OCI-LY7 (cell line): ENCODE data around the gene THOC1. TPM values are rescaled to one million over a fixed set of nuclear protein-coding genes. Genes with fewer than 3 reads are reported as not detected.

ENCODE experiments used
- BruUV-seq: library from RNA; stranded (reverse); fragments of 400-500 nt; replicated peaks from 2 replicates; lab custom pipeline; 2021; lab: Mats Ljungman, UMichigan
- CTCF ChIA-PET: fragments of 300-600 bp; sonication (Branson Sonifier 250); formaldehyde crosslinking; loops from one replicate; lab custom pipeline; 2022; ENCODE audit warnings: antibody characterized with exemption; ENCODE audit not compliant: unreplicated experiment; lab: Charles Lee
- POLR2A ChIA-PET: fragments of 300-600 bp; sonication (Branson Sonifier 250); formaldehyde crosslinking; loops from one replicate; lab custom pipeline; 2022; ENCODE audit warnings: antibody characterized with exemption; lab: Charles Lee
- DNase-seq: peaks from one replicate; pipeline ENCODE4 v3.0.0-alpha.2; 2015; ENCODE audit warnings: low spot score
- H2AFZ ChIP-seq: fragments of 200-600 bp; sonication (generic), shearing (Covaris generic); 2 replicates; pipeline ENCODE4 v1.6.1; 2014; ENCODE audit warnings: mild to moderate bottlenecking, antibody characterized with exemption, low read length, moderate library complexity
- H3K27ac ChIP-seq: fragments of 200-600 bp; sonication (generic); 2 replicates; pipeline ENCODE4 v1.5.1; 2014; ENCODE audit warnings: mixed run types, low read depth, mild to moderate bottlenecking, moderate library complexity, low read length, inconsistent platforms; ENCODE audit not compliant: poor library complexity, severe bottlenecking
- H3K36me3 ChIP-seq: fragments of 200-600 bp; sonication (generic); 2 replicates; pipeline ENCODE4 v1.6.1; 2014; ENCODE audit warnings: mild to moderate bottlenecking, antibody characterized with exemption, low read length, moderate library complexity, mixed read lengths; ENCODE audit not compliant: insufficient read depth
- H3K4me1 ChIP-seq: fragments of 200-600 bp; sonication (generic); 2 replicates; pipeline ENCODE4 v1.5.1; 2014; ENCODE audit warnings: mild to moderate bottlenecking, low read length; ENCODE audit not compliant: insufficient read depth, poor library complexity, severe bottlenecking
- H3K4me2 ChIP-seq: fragments of 200-600 bp; sonication (generic); 2 replicates; pipeline ENCODE4 v1.6.1; 2014; ENCODE audit warnings: mild to moderate bottlenecking, low read length
- H3K4me3 ChIP-seq: fragments of 200-600 bp; sonication (generic); 2 replicates; pipeline ENCODE4 v1.5.1; 2014; ENCODE audit warnings: mild to moderate bottlenecking, low read depth, low read length; ENCODE audit not compliant: poor library complexity, severe bottlenecking
- H3K79me2 ChIP-seq: fragments of 200-600 bp; sonication (generic); 2 replicates; pipeline ENCODE4 v1.6.1; 2016; ENCODE audit warnings: low read depth, mild to moderate bottlenecking, low read length, moderate library complexity, mixed read lengths; ENCODE audit not compliant: insufficient read depth
- H3K9me2 ChIP-seq: fragments of 200-600 bp; sonication (generic); 2 replicates; pipeline ENCODE4 v1.6.1; 2016; ENCODE audit warnings: mild to moderate bottlenecking, low read length, mixed read lengths; ENCODE audit not compliant: insufficient read depth
- H3K9me3 ChIP-seq: fragments of 200-600 bp; sonication (generic); 2 replicates; pipeline ENCODE4 v1.6.1; 2014; ENCODE audit warnings: mild to moderate bottlenecking, mixed run types, low read length, mixed read lengths
- H4K20me1 ChIP-seq: fragments of 200-600 bp; sonication (generic); 2 replicates; pipeline ENCODE4 v1.6.1; 2014; ENCODE audit warnings: mild to moderate bottlenecking, antibody characterized with exemption, low read length, moderate library complexity, mixed read lengths; ENCODE audit not compliant: insufficient read depth
- EZH2phosphoT487 ChIP-seq: fragments of 200-600 bp; sonication (generic); IDR thresholded peaks from 2 replicates; pipeline ENCODE4 v1.6.1; 2018; ENCODE audit warnings: low read depth, borderline replicate concordance, mild to moderate bottlenecking, mixed run types, antibody characterized with exemption, low read length, moderate library complexity, mixed read lengths
- intact Hi-C: fragments of 100-400 bp; cut with micrococcal nuclease; formaldehyde crosslinking; loops from one replicate; pipeline ENCODE4 v1.10.0; 2022; ENCODE audit not compliant: unreplicated experiment
- total RNA-seq, 2 experiments: library from RNA; depleted of rRNA in 1 of 2; stranded (reverse); fragments of >200 nt in 1 of 2; shearing (Covaris generic) in 1 of 2; gene quantifications; 2 replicates each; pipeline ENCODE4 v1.2.3, GENCODE V29; 2014 to 2022
- TF ChIP-seq, protein P1 (sequence below): fragments of 200-600 bp; sonication (generic); conservative IDR thresholded peaks from 2 replicates; pipeline ENCODE4 v1.5.1; 2014; ENCODE audit warnings: mild to moderate bottlenecking, antibody characterized with exemption, low read length, moderate library complexity, mixed read lengths

THOC1 gene
- total RNA-seq, 2 experiments from 2014 or later = 70.4 to 74.6 TPM

DNA sequence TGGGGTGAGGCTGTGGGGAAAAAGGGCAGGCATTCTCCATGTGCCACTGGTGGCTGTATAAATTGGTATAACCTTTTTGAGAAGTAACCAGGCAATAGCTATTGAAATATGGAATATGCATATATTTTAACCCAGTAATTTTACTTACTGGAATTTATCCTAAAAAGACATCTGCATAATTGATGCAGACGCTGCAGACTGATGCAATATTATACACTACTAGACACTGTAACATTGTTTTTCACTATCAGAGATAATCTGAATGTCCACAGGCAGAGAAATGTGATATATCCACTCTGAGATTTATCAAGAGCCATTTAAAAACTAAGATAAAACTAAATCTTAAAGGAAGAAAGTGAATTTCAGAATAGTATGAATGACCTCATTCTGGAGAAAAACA, 14.7 kb downstream of the THOC1 start:
- intact Hi-C loops = no loop called here
- Histone ChIP-seq H3K9me2 (no peaks in the 10 kb centered on the region), H3K4me2 (no peak overlapping the region), H3K36me3 (peaks cover 98% of the 10 kb centered on the region), H4K20me1 (no peaks in the 10 kb centered on the region), H3K4me3 (no peak overlapping the region), H3K79me2 (no peaks in the 10 kb centered on the region), H3K27ac (no peak overlapping the region), H2AFZ (no peak overlapping the region), H3K4me1 (no peaks in the 10 kb centered on the region), H3K9me3 (no peaks in the 10 kb centered on the region)
- ChIA-PET POLR2A (interaction anchor here (1.5 kb wide), 1 partner anchor 10 kb away, joined by 4 read pairs; no protein-coding TSS in a partner anchor), CTCF (no interaction called here)
- no TSS peak for BruUV-seq
- no peak for DNase-seq
- no peak for TF ChIP-seq EZH2phosphoT487
- TF ChIP-seq, protein P1, sequence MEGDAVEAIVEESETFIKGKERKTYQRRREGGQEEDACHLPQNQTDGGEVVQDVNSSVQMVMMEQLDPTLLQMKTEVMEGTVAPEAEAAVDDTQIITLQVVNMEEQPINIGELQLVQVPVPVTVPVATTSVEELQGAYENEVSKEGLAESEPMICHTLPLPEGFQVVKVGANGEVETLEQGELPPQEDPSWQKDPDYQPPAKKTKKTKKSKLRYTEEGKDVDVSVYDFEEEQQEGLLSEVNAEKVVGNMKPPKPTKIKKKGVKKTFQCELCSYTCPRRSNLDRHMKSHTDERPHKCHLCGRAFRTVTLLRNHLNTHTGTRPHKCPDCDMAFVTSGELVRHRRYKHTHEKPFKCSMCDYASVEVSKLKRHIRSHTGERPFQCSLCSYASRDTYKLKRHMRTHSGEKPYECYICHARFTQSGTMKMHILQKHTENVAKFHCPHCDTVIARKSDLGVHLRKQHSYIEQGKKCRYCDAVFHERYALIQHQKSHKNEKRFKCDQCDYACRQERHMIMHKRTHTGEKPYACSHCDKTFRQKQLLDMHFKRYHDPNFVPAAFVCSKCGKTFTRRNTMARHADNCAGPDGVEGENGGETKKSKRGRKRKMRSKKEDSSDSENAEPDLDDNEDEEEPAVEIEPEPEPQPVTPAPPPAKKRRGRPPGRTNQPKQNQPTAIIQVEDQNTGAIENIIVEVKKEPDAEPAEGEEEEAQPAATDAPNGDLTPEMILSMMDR = no peak

DNA sequence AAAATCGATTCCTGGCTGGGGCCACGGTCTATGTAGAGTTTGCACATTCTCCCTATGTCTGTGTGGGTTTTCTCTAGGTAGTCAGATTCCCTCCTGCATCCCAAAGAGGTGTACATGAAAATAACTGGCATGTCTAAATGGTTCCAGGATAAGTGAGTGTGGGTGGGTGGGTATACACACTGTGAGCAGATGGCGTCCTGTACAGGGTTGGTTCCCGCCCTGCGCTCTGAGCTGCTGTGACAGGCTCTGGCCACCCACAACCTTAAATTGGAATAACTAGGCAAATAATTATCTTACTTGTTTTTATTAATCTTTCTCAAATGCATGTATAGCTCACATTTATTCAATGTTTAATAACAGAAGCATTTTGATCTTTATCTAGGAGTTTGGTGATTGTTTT, 16.3 kb downstream of the THOC1 start:
- no TSS peak for BruUV-seq
- no peak for DNase-seq
- Histone ChIP-seq H3K4me2 (no peak overlapping the region), H2AFZ (no peak overlapping the region), H3K36me3 (peaks cover 98% of the 10 kb centered on the region), H4K20me1 (no peaks in the 10 kb centered on the region), H3K79me2 (no peaks in the 10 kb centered on the region), H3K4me1 (no peaks in the 10 kb centered on the region), H3K9me2 (no peaks in the 10 kb centered on the region), H3K4me3 (no peak overlapping the region), H3K27ac (no peak overlapping the region), H3K9me3 (no peaks in the 10 kb centered on the region)
- ChIA-PET CTCF (no interaction called here), POLR2A (interaction anchor here (0.9 kb wide), 1 partner anchor 10 kb away, joined by 3 read pairs; no protein-coding TSS in a partner anchor)
- TF ChIP-seq, protein P1 = no peak
- no peak for TF ChIP-seq EZH2phosphoT487
- intact Hi-C loops = no loop called here

DNA sequence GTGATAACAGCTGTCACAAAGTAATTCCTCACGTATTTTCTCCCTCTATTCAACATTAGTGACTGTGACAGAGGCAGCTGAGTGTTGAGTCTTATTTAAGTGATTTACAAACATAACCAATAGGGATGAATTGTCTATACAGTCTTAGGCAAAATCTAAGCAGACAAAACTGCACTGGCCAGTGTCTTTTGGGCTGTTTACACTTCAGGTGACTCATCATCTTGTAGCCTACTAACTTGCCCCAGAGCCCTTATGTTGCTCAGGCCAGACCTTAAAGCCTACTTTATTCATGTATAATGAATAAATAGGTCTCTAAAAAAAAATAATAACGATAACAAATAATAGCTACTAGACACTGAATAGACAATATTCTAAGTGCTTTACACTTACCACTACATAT, 17.2 kb downstream of the THOC1 start:
- intact Hi-C loops = no loop called here
- Histone ChIP-seq H4K20me1 (no peaks in the 10 kb centered on the region), H3K9me3 (no peaks in the 10 kb centered on the region), H3K9me2 (no peaks in the 10 kb centered on the region), H3K27ac (no peak overlapping the region), H3K4me3 (no peak overlapping the region), H3K79me2 (no peaks in the 10 kb centered on the region), H3K4me1 (no peaks in the 10 kb centered on the region), H3K36me3 (peaks cover 98% of the 10 kb centered on the region), H3K4me2 (no peak overlapping the region), H2AFZ (no peak overlapping the region)
- ChIA-PET CTCF (no interaction called here), POLR2A (interaction anchor here (0.7 kb wide), 1 partner anchor 15 kb away, joined by 3 read pairs; no protein-coding TSS in a partner anchor)
- TF ChIP-seq, protein P1 = no peak
- no peak for TF ChIP-seq EZH2phosphoT487
- BruUV-seq = no TSS peak
- DNase-seq = no peak
